NCI-H345 (cell line): Measurements from ENCODE around the gene RAB6C.
A peak's percentile ranks its signal among the peaks of the same experiment; 100 is the strongest.
"Not testable (repeated sequence)": the region's sequence is repeated elsewhere in the genome, so short reads cannot be mapped to it uniquely, and the experiment has no call there.

ENCODE experiments used
- DNase-seq: peaks from one replicate; lab custom pipeline; 2025; lab: John Stamatoyannopoulos, UW

Gene RAB6C

DNA sequence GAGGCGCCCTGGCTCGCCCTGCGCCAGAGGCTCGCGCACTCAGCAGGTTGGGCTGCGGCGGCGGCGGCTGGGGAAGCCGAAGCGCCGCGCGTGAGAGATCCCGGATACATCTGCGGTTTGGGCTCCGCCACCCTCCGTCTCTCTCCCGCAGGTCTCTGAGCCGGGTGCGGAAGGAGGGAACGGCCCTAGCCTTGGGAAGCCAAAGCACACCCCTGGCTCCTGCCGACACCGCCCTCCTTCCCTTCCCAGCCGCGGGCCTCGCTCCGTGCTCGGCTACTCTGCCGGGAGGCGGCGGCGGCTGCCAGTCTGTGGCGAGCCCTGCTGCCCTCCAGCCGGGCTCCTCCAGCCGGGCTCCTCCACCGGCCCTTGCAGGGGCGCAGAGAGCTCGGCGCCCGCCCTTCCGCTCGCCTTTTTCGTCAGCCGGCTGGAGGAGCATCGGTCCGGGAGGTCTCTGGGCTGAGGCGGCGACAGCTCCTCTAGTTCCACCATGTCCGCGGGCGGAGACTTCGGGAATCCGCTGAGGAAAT, at the start of gene RAB6C:
Gene RAB6C, plus strand, starts transcription at position 38 of the 527 bp plus-strand sequence. Its CDS starts 450 bp downstream, at position 488.
- DNase-seq, result peak; percentile 56

DNA sequence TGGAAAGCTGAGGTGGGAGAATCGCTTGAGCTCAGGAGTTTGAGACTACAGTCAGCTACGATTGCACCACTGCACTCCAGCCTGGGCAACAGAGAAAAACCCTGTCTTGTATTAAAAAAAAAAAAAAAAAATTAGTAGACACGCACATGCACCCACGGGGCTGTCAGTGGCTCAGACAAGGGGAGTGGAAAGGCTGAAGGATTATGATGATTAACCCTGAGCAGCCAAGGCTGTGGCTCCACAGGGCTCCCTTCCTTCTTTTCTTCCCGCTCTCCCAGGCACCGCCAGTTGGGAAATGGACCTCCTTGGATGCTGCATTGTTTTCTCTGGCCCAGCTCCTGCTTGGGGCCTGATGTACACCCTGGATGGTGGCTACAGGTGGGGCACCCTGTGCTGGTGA, 49.0 kb upstream of the RAB6C start:
- DNase-seq, result no peak

DNA sequence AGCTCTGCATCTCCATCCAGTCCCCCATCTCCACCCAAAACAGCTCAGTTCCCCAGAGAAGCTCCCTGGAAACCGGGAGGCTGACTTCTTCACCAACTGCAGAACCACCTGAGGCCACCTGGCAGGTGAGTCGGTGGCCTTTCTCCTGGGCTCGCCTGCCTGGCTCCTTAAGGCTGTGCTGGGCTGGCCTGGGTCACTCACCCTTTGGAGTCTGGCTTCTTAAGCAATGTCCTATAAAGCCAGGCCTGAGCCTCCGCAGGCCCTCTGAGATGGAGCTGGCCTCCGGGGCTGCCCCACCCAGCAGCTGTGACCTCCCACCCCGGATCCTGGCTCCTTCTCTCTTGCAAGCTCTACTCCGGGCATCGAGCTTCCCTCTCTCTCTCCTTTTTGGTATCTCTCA, 46.1 kb upstream of the RAB6C start:
- DNase-seq, result not testable (repeated sequence)

DNA sequence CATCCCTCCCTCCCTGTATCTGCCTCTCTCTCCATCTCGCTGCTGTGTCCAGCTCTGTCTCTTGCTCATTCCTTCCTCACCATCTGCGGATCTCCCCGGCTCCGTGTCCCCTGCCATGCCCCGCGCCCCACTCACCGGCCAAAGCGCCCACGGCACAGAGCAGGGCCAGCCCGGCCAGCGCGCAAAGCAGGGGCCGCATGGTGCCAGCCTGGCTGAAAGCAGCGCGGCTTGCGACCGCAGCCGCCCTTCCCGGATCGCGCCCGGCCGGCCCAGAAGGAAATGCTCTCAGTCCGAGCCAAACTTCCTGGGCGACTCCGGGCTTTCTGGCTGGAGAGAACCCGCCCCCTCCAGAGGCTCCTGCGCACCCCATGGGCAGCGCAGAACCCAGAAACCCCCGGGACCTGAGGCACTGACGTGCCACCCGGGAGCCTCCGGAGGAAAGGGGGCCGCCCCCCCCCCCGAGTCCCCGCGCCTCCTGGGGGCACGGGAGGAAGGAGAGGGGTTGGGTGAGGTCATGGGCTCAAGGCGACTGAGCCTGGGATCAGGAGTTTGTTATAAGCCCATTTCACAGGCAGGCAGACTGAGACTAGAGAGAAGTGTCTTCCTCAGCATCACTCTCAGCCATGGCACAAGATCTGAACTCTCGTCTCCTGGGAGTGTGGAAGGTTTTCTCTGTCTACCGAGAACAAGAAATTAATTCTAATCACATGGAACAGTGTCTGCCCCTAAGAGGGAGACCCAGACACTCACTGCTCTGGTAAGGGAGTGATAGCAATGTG, 45.2 kb upstream of the RAB6C start:
- DNase-seq, result no peak

DNA sequence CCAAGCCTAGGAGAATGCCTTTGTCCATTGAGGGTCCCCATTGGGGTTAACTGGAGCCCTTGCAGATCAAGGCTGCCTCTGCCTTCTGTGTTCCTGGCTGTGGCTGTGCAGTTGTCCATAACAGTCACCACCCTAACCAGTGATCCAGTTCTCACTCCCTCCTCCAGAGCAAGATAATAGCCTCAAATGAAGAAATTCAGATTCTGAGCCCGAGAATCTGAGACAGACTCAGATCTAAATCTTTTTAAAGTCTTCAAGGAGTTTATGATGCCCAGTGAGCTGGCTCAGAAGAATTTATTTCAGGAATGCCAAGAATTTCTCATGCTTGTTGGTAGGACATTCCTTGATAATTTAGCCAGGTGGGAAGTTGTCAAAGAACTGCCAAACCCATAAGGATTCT, 44.3 kb upstream of the RAB6C start:
- no peak for DNase-seq

DNA sequence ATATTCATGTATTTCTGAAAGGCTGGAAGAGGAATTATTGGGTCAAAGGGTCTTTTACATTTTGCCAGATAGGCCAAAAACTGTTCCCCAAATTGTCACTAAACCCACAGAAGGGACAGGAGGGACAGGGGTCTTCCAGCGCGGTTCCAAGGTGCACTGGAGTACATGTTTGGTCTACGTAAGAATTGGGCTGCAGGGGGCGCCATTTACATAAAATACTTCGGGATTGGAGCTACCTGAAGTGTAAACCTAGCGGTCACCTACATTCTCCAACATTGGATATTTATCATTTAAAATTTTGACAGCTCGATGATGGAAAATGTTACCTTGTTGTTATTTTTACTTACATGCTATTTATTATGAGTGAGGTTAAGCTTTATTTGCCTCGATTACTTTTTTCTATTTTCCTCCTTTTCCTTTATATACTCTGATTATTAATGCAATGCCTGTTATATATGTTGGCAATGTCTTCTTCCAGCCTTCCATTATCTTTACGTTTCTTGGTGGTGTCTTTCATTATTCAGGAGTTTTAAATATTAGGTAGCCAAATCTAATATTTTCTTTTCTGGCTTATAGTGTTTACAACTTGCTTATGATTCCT, 43.0 kb upstream of the RAB6C start:
- no peak for DNase-seq

DNA sequence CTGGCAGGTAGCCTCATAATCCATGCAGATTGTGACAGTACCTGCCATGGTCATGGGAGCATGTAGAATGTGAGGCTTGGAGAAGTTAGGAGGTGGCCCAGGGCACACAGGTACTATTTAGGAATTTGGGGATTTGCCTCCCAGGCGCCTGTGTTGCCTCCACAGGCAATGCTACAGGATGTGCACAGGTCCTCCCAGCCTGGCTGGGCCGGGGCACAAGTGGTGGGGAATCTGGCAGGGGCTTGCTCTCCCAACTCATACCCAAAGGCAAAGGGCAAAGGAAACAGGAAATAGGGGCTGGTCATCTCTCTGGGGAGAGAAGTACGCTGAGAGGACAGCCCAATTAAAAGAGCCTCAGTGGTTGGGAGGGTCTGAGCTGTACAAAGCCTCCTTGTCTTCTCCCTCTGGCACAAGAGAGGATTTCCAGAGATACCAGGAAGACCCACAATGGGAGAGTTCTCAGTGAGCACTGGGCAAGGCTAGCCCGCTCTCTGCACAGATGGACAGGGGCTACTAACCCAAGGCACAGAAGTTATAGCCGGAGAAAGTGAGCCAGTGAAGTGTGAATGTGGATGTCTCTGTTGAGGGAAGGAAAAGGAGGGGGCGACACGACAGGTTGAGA, 40.5 kb upstream of the RAB6C start:
- DNase-seq, result not testable (repeated sequence)

DNA sequence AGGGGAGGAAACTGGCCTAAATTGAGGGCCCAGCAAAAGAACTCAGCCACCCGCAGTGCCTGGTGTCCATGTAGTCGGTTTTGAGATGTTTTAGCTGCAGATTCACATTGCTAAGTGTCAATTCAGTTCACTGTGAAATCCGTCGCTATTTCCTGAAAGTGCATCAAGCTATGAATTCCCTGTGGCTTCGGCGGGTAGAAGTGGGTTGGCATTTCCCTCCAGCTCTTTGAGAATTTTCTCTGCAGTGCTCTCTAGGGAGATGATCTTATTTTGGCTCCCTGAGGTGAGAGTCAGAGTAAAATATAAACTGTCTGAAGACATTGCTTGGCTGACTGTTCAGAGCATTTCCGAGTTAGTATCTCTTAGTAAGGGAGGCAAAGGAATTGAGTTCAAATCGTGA, 36.0 kb upstream of the RAB6C start:
- DNase-seq, result not testable (repeated sequence)

DNA sequence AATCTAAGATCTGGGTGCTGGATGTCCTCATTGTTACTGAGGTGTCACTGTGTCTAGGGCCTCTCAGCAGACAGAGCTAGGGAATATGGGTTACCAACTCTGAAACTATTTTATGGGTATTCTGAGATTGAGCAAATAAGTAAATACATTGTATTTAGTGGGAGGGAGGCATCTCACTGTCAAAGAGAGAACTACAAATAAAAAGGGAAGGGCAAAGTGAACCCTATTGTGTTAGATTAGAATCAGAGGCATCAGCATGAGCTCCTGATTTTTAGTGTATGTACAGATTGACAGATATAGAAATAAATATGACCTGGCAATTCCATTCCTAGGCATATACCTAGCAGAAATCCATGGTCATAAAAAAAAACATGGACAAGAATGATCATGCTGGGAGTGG, 33.9 kb upstream of the RAB6C start:
- no peak for DNase-seq

DNA sequence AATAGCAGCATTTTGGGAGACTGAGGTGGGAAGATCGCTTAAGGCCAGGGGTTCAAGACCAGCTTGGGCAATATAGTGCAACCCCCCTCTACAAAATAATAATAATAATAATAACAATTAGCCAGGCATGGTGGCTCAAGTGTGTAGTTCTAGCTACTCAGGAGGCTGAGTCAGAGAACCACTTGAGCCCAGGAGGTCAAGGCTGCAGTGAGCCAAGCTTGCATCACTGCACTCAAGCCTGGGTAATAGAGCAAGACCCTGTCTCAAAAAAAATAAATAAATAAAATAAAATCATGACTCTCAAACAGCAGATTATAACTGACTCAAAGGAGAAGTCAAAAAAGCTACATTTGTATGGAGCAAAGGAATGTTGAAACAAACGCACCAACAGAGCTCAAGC, 31.8 kb upstream of the RAB6C start:
- DNase-seq, result not testable (repeated sequence)

DNA sequence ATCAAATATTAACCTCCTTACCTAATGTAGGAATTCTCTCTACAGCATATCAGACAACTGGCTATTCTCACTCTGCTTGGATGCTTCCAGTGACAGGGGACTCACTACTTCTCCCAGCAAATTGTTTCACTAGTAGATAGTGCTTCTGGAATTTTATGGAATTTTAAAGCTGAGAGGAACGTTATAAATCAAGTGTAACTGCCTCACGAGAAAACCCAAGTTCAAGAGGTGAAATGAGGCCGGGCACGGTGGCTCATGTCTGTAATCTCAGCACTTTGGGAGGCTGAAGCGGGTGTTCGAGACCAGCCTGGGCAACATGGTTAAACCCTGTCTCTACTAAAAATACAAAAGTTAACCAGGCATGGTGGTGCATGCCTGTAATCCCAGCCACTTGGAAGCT, 23.3 kb upstream of the RAB6C start:
- DNase-seq, result not testable (repeated sequence)

DNA sequence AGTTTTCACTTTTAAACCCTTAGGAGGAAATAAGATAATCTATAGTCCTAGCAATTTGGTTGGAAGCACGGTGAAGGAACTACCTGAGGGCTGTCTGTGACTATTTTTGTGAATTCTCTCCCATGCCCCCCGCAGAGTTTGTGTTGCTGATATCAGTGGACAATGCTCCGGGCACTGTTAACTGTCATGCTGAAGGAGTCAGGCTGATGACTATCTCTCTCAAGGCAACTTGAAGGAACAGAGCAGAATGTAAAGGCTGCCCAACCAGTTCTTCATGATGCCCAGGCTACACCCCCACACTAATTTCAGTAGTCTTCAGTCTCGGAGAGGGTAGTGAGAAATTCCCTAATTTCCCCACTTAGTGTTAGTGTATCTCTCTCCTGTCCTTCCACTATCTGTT, 21.6 kb upstream of the RAB6C start:
- DNase-seq, result no peak

DNA sequence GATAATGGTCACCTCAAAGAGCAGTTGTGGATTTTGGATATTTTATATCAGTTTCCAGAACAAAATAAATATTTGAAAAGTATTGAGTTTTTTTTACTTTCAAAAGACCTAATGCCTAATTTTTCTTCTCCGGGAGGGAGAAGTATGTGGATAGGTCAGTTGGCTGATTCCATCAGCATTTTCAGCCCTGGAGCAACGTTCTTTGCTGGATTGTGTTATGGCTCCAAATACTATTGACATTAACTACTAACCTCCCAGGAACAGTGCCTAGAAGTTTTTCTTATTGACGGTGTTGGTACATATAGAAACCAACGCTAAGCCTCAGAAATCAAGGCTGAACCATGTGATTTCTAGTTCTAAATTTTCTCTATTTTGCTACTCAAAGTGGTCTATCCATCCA, 20.7 kb upstream of the RAB6C start:
- DNase-seq, result not testable (repeated sequence)

DNA sequence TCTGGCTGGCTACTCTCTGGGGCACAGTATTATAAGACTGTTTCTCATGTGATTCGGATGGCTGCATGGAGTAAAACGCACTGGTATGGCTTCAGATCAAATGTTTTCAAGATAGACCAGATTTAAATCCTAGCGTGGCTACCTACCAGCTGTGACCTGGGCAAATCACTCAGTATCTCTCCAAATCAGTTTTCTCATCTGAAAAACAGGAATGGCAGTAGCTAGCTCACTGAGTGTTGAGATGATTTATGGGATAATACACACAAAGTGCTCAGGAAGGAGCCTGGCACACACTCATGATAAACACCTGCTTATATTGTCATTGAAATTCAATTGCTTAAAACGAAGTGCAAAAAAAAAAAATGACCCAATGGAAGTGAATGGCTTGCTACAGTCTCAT, 10.9 kb upstream of the RAB6C start:
- peak; percentile 71 for DNase-seq

DNA sequence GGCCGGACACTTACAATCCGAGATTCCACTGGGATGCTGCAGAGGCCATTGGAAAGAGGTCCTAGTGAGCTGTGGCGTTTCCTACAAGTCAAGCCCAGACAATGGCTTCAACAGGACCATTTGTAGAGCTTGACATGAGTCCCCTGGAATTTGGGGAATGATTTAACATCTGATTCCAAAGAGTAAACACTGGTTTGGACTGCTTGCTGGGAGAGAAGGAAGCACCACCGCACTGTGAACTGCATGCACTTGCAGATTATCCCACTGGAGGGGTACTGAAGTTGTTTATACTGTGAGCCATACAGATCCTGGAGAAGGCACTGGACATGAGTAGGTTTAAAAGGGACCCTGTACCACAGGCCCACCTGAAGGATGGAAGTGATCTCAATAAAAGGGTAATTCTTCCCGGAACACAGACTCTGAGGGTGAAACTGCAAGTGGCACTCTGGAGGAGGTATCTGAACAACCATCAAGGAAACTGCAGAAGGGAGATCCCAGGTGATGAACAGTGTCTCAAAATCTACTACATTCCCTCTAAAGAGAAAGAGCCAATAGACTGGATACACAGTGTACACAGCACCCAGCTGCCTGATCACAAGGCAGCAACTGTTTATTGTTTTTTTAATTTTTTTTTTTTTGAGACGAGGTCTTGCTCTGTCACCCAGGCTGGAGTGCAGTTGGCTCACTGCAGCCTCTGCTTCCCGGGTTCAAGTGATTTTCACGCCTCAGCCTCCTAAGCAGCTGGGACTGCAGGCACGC, 4.3 kb upstream of the RAB6C start:
- DNase-seq, result no peak

DNA sequence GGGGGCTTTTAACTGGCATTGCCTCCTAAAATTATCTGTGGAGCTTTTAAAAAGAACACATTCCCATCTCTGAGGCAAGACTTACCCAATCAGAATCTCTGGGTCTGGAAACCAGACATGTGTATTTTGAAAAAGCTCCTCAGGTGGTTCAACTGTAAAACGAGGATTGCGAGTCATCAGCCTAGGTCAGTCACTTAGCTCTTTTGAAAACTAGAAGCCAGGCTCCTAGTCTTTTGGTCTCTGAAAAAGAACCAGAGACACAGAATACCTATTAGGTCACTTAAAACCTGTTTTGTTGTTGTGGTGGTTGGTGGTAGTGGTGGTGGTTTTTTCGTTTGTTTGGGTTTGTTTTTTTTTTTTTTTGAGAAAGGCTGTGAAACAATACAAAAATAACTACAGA, 2.5 kb upstream of the RAB6C start:
- DNase-seq, result not testable (repeated sequence)

DNA sequence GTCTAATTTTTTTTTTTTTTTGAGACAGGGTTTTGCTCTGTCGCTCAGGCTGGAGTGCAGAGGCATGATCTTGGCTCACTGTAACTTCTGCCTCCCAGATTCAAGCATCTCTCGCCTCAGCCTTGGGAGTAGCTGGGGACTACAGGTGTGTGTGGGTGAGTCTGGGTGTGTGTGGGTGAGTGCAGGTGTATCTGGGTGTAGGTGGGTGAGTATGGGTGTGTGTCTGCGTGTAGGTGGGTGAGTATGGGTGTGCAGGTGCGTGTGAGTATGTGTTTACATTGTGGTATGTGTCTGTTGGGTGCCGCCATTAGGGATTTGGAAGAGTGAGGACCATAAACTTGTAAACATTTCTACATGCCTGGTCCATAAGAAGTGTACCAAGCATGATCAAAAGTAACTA, 1.5 kb upstream of the RAB6C start:
- DNase-seq, result no peak

DNA sequence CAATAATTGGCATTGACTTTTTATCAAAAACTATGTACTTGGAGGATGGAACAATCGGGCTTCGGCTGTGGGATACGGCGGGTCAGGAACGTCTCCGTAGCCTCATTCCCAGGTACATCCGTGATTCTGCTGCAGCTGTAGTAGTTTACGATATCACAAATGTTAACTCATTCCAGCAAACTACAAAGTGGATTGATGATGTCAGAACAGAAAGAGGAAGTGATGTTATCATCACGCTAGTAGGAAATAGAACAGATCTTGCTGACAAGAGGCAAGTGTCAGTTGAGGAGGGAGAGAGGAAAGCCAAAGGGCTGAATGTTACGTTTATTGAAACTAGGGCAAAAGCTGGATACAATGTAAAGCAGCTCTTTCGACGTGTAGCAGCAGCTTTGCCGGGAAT, 780 bp downstream of the RAB6C start:
- DNase-seq, result peak; percentile 48

DNA sequence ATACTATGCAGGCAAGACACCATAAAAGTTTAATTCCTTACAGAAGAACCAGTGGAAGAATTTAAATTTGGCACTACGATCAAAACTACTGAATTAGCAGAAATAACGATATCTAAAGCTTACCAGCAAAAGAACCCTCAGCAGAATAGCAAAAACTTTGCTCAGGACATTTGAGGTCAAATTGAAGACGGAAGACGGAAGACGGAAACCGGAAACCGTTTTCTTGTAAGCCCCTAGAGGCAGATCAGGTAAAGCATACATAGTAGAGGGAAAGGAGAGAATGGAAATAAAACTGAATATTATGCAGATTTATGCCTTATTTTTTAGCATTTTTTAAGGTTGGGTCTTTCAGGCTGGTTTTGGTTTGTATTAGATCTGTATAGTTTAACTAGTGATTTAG, 2.2 kb downstream of the RAB6C start:
- not testable (repeated sequence) for DNase-seq

DNA sequence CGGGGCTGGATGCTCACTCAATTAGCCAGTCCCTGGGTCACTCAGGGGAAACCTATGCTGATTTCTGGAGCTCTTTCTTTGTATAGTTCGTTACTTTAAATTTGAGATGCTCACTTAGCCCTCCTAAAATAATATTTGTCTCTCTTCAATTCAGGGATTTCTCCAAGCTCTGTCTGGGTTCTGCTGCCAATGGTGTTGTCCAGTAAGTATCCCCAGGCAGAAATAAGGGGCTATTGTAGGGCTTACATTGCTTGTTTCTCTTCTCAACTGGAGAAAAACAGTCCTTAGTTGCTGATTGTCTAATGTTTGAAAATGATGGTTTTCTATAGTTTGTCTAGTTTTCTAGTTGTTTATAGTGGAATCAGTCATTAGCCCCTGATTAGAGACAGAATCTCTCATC, 5.0 kb downstream of the RAB6C start:
- no peak for DNase-seq

DNA sequence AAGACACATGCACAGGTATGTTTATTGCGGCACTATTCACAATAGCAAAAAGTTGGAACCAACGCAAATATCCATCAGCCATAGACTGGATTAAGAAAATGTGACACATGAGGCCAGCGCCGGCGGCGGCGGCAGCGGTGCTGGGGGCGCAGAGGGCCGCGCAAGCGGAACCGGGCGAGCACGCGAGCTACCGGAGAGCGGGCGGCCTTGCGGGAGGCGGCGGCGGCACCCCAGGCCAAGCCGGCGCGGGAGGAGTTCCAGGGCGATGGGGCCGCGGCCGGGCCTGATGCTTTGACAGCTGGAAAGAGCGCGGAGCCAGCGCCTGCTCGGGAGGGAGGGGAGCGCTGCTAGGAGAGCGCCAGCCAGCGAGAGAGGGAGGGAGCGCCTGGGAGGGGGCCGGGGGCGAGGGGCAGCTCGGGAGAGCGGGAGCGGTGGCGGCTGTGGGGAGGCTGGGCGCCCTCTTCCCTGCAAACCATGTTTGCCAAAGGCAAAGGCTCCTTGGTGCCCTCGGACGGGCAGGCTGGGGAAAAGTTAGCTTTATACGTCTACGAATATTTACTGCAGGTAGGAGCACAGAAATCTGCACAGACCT, 13.0 kb downstream of the RAB6C start:
- DNase-seq, result not testable (repeated sequence)

DNA sequence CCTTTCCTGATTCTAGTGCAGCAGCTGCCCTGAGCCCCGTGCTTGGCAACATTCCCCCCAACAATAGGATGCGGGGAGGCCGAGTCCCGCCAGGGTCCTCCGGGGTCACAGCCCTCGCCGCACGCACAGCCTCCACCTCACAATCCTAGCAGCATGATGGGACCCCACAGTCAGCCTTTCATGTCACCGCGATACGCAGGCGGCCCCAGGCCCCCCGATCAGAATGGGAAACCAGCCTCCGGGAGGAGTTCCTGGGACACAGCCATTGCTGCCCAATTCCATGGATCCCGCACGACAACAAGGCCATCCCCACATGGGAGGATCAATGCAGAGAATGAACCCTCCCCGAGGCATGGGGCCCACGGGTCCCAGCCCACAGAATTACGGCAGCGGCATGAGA, 13.7 kb downstream of the RAB6C start:
- DNase-seq, result not testable (repeated sequence)
